Prostate gland (tissue), 2 donors: ENCODE data around the gene KCNT1. TPM values are rescaled to one million over a fixed set of nuclear protein-coding genes. Genes with fewer than 3 reads are reported as not detected.

Experiments
- DNase-seq: peaks from one replicate; pipeline ENCODE4 v3.0.0-alpha.2; 2019; ENCODE audit warnings: low spot score
- H3K27ac ChIP-seq, 2 donors: fragments of 200-600 bp; sonication (generic); 2 replicates each; pipeline ENCODE4 v1.5.1; 2017 to 2019
- H3K27me3 ChIP-seq: fragments of 200-600 bp; sonication (generic); replicated peaks from 2 replicates; pipeline ENCODE4 v1.5.1; 2019; ENCODE audit not compliant: insufficient read depth
- H3K36me3 ChIP-seq, 2 donors: fragments of 200-600 bp; sonication (generic); 1 replicate in 1 of 2; 2 replicates in 1 of 2; pipeline versions ENCODE4 v1.5.1 to v1.8.1; 2017 to 2019
- H3K4me1 ChIP-seq: fragments of 200-600 bp; sonication (generic); replicated peaks from 2 replicates; pipeline ENCODE4 v1.5.1; 2019
- H3K4me3 ChIP-seq, 2 donors: fragments of 200-600 bp; sonication (generic); 2 replicates each; pipeline ENCODE4 v1.5.1; 2017 to 2019
- H3K9me3 ChIP-seq: fragments of 200-600 bp; sonication (generic); 2 replicates; pipeline ENCODE4 v1.5.1; 2017
- POLR2A ChIP-seq: fragments of 450-650 bp; IDR thresholded peaks from one replicate; pipeline ENCODE4 v1.6.1; 2016; ENCODE audit warnings: antibody characterized with exemption, mild to moderate bottlenecking
- POLR2AphosphoS5 ChIP-seq: sonication (generic); formaldehyde crosslinking; IDR thresholded peaks from one replicate; pipeline ENCODE4 v1.6.1; 2017; ENCODE audit warnings: antibody characterized with exemption
- WGBS: methylation state at CpG from one replicate; pipeline ENCODE4 v1.1.5; 2018; 5-methylcytosine and 5-hydroxymethylcytosine counted together
- intact Hi-C: fragments of 100-400 bp; cut with DNase I; formaldehyde crosslinking; loops from one replicate; pipeline ENCODE4 v1.14.2; 2022
- total RNA-seq, 2 donors: library from RNA; depleted of rRNA; stranded (reverse); fragments of >200 nt; gene quantifications; one replicate each; pipeline ENCODE4 v1.1.0, GENCODE V29; 2016
- TF ChIP-seq, protein P1 (sequence below), 4 experiments: fragments of 200-600 bp in 2 of 4; fragments of 450-650 bp in 2 of 4; sonication (generic) in 2 of 4; IDR thresholded peaks; 1 replicate in 3 of 4; 2 replicates in 1 of 4; pipeline ENCODE4 v1.5.1; 2016 to 2019; ENCODE audit warnings: antibody characterized with exemption in 4 of 4, mild to moderate bottlenecking in 2 of 4, moderate library complexity in 2 of 4

Gene KCNT1
- total RNA-seq, 2 donors from 2014 or later, result 0.09 to 3.0 TPM

DNA sequence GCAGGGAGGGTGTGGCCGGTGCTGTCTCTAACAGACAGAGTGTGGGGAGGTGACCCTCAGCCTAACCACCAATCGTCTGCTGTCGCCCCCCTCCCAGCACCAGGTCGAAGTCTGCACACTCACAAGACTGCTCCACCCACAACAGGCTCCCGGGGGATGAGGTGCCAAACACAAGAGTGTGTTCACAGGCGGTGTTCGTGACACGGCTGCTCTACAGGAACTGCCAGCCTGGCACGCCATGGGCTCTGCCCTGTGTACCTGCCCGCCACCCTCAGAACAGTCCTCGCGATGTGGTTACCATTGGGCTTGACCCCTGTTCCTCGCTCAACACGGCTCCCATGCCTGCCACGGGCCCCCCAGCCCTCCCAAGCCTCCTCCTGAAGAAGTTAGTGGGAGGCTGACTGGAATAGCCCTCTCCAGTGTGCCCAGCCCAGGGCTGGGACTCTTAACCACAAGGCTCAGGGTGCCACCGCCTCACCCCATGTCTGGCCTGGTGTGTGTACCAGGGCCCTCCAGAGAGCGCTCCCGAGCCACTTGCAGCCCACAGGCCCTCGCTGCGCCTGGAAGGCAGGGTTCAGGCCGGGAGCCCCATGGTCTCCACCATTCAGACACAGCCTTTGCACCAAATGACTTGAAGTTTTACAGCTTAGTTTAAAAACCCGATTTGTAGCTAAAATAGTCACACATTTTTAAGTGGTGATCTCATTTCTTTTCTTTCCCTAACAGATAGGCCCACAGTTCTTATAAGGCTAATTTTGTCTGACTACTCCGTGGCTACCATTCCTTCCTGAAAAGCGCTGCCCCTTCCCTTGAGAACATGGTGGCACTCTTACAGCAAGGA lies 102.8 kb downstream of the KCNT1 start:
- intact Hi-C loops, result no loop called here

DNA sequence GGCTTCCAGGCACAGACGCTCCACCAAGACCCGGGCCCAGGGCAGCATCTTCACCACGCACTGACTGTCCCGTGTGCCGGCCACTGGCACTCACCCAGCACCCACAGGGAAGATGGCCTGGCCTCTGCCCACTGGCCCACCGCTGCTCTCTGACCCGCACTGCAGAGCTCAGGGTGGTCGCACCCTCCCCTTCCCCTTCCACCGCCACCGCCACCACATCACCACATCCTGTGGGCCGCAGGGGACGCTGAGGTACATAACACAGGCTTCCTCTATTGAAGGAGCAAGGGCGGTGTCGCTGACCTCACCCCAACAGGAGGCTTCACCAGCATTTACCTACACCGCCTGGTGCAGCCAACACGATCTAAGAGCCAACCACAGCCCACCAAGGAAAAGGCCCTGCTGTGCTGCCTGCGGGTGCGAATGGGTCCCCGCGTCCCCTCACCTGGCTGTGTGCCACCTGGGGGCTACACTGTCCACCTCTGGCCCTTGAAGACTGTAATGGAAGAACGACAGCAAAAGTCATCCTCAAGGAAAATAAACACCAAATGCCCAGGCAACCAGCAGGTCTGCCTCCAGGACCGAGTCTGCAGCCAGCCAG lies 103.5 kb downstream of the KCNT1 start:
- Histone ChIP-seq H3K36me3 (no peaks in the 10 kb centered on the region), H3K27ac (no peak overlapping the region), H3K4me1 (no peaks in the 10 kb centered on the region), H3K27me3 (no peaks in the 10 kb centered on the region), H3K4me3 (no peak overlapping the region), H3K9me3 (no peaks in the 10 kb centered on the region)
- no peak for TF ChIP-seq POLR2A
- no peak for DNase-seq
- WGBS, result 92% methylated on average over 22 of the region's 22 CpGs
- intact Hi-C loops, result no loop called here

More for the DNA sequence above, 102.8 kb downstream of the KCNT1 start:
- WGBS, result 89% methylated on average over 24 of the region's 24 CpGs
- TF ChIP-seq POLR2A (no peak), POLR2AphosphoS5 (no peak)
- TF ChIP-seq, protein P1, sequence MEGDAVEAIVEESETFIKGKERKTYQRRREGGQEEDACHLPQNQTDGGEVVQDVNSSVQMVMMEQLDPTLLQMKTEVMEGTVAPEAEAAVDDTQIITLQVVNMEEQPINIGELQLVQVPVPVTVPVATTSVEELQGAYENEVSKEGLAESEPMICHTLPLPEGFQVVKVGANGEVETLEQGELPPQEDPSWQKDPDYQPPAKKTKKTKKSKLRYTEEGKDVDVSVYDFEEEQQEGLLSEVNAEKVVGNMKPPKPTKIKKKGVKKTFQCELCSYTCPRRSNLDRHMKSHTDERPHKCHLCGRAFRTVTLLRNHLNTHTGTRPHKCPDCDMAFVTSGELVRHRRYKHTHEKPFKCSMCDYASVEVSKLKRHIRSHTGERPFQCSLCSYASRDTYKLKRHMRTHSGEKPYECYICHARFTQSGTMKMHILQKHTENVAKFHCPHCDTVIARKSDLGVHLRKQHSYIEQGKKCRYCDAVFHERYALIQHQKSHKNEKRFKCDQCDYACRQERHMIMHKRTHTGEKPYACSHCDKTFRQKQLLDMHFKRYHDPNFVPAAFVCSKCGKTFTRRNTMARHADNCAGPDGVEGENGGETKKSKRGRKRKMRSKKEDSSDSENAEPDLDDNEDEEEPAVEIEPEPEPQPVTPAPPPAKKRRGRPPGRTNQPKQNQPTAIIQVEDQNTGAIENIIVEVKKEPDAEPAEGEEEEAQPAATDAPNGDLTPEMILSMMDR (IDR thresholded peaks at IDR 0.05), result no peak
- H3K4me3 ChIP-seq, result no peak overlapping the region
- no peak overlapping the region for H3K27ac ChIP-seq
- H3K9me3 ChIP-seq, result no peaks in the 10 kb centered on the region
- no peaks in the 10 kb centered on the region for H3K27me3 ChIP-seq
- no peaks in the 10 kb centered on the region for H3K4me1 ChIP-seq
- DNase-seq, result no peak
- H3K36me3 ChIP-seq, result no peaks in the 10 kb centered on the region

DNA sequence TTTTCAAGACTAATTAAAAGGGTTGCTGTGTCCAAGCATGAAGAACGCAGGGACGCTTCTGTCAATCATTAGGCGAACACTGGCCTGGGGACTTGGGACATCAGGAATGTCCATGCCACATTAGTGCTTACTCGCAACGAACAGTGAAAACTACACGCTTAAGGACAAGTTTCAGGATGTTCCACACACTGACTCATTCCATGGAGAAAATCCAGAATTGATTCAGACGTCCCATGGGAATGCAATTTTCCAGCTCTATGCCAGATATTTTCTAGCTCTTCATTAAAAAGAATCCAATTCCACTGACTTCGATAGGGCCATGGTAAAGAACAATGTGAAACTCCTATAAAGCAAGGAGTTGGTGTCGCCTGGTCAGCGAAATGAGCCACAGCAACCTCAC lies 107.2 kb downstream of the KCNT1 start:
- DNase-seq, result no peak
- TF ChIP-seq, protein P1 (IDR thresholded peaks at IDR 0.05), result no peak
- TF ChIP-seq POLR2AphosphoS5 (no peak), POLR2A (no peak)
- Histone ChIP-seq H3K36me3 (peaks cover 5 to 6% of the 10 kb centered on the region in 2 donors), H3K27me3 (no peaks in the 10 kb centered on the region), H3K4me1 (no peaks in the 10 kb centered on the region), H3K27ac (no peak overlapping the region), H3K9me3 (no peaks in the 10 kb centered on the region), H3K4me3 (no peak overlapping the region)
- intact Hi-C loops, result no loop called here
- WGBS, result 75% methylated on average over 10 of the region's 10 CpGs

DNA sequence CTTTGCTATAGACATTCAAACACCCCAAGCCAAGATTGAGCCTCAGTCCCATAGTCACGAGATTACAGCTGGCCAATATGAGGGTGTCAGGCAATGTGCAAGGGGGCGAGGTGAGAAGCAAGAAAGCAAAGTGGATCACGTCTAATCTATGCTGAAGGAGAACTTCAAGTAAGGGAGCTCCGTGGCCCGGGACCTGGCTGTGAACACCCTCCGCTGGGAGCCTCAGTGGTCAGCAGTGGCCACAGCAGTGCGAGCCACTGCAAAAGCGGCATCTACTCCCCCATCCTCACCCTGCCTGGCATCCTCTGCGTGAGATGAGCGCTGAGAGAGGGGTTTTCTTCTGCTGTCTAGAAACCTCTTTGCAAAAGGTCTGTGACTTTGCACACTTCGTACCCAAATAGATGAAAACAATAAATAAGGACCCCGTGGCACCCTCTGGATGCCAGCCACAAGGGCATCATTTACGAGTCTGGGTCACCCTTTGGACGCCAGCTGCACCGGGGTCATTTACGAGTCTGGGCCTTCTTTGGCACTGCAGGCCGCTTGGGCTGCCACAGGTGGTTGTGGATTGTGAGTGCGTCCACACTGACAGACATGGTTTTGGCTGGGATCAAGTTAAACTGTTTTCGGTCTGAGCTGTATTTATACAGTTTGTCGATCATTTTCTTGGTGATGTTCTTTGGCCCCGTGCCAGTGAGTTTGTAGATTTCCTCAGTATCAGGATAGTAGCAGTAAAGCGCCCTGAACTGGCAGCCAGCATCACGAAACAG lies 109.0 kb downstream of the KCNT1 start:
- WGBS, result 93% methylated on average over 23 of the region's 23 CpGs
- no peak overlapping the region for H3K4me3 ChIP-seq
- intact Hi-C loops, result no loop called here
- H3K27ac ChIP-seq, result no peak overlapping the region
- no peak for DNase-seq
- H3K27me3 ChIP-seq, result no peaks in the 10 kb centered on the region
- TF ChIP-seq POLR2A (no peak), POLR2AphosphoS5 (no peak)
- TF ChIP-seq, protein P1 (IDR thresholded peaks at IDR 0.05), result no peak
- H3K36me3 ChIP-seq, result peaks cover 5 to 13% of the 10 kb centered on the region in 2 donors
- no peaks in the 10 kb centered on the region for H3K9me3 ChIP-seq
- H3K4me1 ChIP-seq, result no peaks in the 10 kb centered on the region

DNA sequence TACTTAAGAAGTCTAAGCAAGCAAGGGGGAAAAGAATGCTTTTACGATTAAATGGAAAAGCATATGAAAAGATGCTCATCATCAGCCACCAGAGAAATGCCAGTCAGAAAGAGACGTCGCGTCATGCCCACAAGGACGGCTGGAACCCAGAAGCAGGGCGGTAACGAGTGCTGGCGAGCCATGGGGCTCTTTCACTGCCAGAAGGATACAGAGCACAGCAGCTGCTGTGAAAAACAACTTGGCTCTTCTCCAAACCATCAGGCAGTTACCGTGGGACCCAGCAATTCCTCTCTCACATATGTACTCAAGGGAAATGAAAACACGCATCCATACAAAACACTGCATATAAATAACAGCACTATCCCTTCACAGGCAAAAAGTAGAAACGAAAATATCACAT lies 109.8 kb downstream of the KCNT1 start:
- no peak overlapping the region for H3K27ac ChIP-seq
- peaks cover 8 to 20% of the 10 kb centered on the region in 2 donors for H3K36me3 ChIP-seq
- no peaks in the 10 kb centered on the region for H3K27me3 ChIP-seq
- TF ChIP-seq, protein P1 (IDR thresholded peaks at IDR 0.05), result no peak
- TF ChIP-seq POLR2A (no peak), POLR2AphosphoS5 (no peak)
- no peaks in the 10 kb centered on the region for H3K4me1 ChIP-seq
- no peak for DNase-seq
- 83% methylated on average over 11 of the region's 11 CpGs for WGBS
- no peak overlapping the region for H3K4me3 ChIP-seq
- intact Hi-C loops, result no loop called here
- no peaks in the 10 kb centered on the region for H3K9me3 ChIP-seq
